Activated B cell treated with CpG ODN at 0.5 μM for 24 hours (primary cell): ENCODE measurements around the gene C1orf35. TPM values are rescaled to one million over a fixed set of nuclear protein-coding genes. Genes with fewer than 3 reads are reported as not detected.

Experiments used
- ATAC-seq: fragments of 200-7000 bp; cut with Tn5 transposase; one replicate; pipeline ENCODE4 v1.10.0; 2021; ENCODE audit warnings: low read depth, mild to moderate bottlenecking, moderate library complexity
- CTCF ChIA-PET: fragments of 350-600 bp; sonication (Branson Sonifier 250); formaldehyde crosslinking; loops from one replicate; lab custom pipeline; 2021; ENCODE audit warnings: antibody characterized with exemption; lab: Charles Lee
- POLR2A ChIA-PET: fragments of 350-600 bp; sonication (Branson Sonifier 250); formaldehyde crosslinking; loops from one replicate; lab custom pipeline; 2021; ENCODE audit warnings: antibody characterized with exemption; lab: Charles Lee
- DNase-seq: peaks from one replicate; pipeline ENCODE4 v3.0.0; 2022
- H3K27ac Mint-ChIP-seq: one replicate; pipeline ENCODE4 v1.8.0; 2020; ENCODE audit warnings: mixed read lengths
- H3K27me3 Mint-ChIP-seq: one replicate; pipeline ENCODE4 v1.8.0; 2021; ENCODE audit warnings: mixed read lengths
- H3K36me3 Mint-ChIP-seq: one replicate; pipeline ENCODE4 v1.8.0; 2021; ENCODE audit warnings: low read depth, mixed read lengths
- H3K4me1 Mint-ChIP-seq: one replicate; pipeline ENCODE4 v1.8.0; 2021; ENCODE audit warnings: mixed read lengths
- H3K4me3 Mint-ChIP-seq: one replicate; pipeline ENCODE4 v1.8.0; 2020; ENCODE audit warnings: mild to moderate bottlenecking, mixed read lengths
- H3K9me3 Mint-ChIP-seq: one replicate; pipeline ENCODE4 v1.8.0; 2020; ENCODE audit warnings: mixed read lengths
- CTCF ChIP-seq: fragments of 200-600 bp; IDR thresholded peaks from one replicate; pipeline ENCODE4 v1.8.0; 2022; ENCODE audit warnings: antibody characterized with exemption, mild to moderate bottlenecking
- intact Hi-C: fragments of 100-400 bp; cut with micrococcal nuclease; formaldehyde crosslinking; loops from one replicate; pipeline ENCODE4 v1.15.1; 2024
- total RNA-seq: library from RNA; stranded (reverse); gene quantifications from 2 replicates; pipeline ENCODE4 v1.2.3, GENCODE V29; 2022

Gene C1orf35
- total RNA-seq, 1 donor from 2014 or later = 11.9 TPM

DNA sequence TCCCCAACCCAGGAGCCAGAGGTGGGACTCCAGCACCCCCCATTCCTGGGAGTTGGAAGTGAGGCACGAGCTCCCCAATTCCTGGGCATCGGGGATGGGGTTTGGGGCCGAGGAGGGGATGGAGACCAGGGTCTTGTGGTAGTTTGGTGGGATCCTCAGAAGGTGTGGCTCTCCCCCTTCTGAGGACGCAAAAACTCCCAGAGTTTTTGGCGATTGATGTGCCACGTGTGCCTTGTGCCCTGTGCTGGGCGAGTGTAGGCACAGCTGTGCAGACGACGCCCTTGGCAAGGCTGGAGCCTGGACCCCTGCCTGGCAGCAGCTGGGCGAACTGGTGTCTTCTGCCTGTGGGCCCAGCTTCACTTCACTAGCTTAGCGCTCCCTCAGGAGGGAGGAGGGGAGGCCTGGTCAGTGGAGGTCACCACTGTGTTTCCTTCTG, 39.6 kb upstream of the C1orf35 start:
- H3K4me1 Mint-ChIP-seq = peaks cover 56% of the 10 kb centered on the region
- peaks cover 22% of the 10 kb centered on the region for H3K36me3 Mint-ChIP-seq
- no peaks in the 10 kb centered on the region for H3K27me3 Mint-ChIP-seq
- no peak overlapping the region for H3K27ac Mint-ChIP-seq
- no peak for TF ChIP-seq CTCF
- H3K4me3 Mint-ChIP-seq = no peak overlapping the region
- H3K9me3 Mint-ChIP-seq = no peaks in the 10 kb centered on the region
- ChIA-PET POLR2A (interaction anchor here (2.1 kb wide), 1 partner anchor 23 kb away, joined by 17 read pairs; the partner anchor contains the start of gene IBA57), CTCF (interaction anchor here (1.0 to 1.5 kb wide), 2 partner anchors 12 to 22 kb away, joined by 3 to 4 read pairs; partner anchors contain the start of gene IBA57)
- ATAC-seq = no peak
- DNase-seq = no peak
- intact Hi-C loops = no loop called here

DNA sequence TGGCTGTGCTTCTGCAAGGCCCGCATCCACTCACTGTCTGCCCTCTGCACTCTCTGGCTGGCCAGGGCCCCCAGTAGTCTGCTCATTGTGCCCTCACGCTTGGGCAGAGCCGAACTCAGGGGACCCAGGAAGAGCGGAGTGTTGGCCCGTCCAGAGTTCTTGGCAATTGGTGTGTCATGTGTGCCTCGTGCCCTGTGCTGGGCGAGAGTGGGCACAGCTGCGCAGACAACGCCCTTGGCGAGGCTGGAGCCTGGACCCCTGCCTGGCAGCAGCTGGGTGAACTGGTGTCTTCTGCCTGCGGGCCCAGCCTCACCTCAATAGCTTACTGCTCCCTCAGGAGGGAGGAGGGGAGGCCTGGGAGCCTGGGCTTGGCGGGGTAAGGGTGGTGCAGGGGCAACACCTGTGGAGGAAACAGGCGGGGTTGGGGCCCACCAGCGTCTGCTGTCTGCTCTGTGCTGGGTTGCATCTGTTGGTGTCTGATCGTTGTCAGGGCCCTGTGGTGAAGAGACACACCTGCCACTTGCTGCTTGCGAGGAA, 39.1 kb upstream of the C1orf35 start:
- no peak for ATAC-seq
- TF ChIP-seq CTCF = no peak
- H3K36me3 Mint-ChIP-seq = peaks cover 18% of the 10 kb centered on the region
- H3K27me3 Mint-ChIP-seq = no peaks in the 10 kb centered on the region
- intact Hi-C loops = no loop called here
- POLR2A ChIA-PET = interaction anchor here (2.1 kb wide), 1 partner anchor 23 kb away, joined by 17 read pairs; the partner anchor contains the start of gene IBA57
- no peak for DNase-seq
- peaks cover 61% of the 10 kb centered on the region for H3K4me1 Mint-ChIP-seq
- no peaks in the 10 kb centered on the region for H3K9me3 Mint-ChIP-seq
- H3K4me3 Mint-ChIP-seq = no peak overlapping the region
- H3K27ac Mint-ChIP-seq = no peak overlapping the region
- CTCF ChIA-PET = interaction anchor here (1.5 kb wide), 1 partner anchor 23 kb away, joined by 4 read pairs; the partner anchor contains the start of gene IBA57

DNA sequence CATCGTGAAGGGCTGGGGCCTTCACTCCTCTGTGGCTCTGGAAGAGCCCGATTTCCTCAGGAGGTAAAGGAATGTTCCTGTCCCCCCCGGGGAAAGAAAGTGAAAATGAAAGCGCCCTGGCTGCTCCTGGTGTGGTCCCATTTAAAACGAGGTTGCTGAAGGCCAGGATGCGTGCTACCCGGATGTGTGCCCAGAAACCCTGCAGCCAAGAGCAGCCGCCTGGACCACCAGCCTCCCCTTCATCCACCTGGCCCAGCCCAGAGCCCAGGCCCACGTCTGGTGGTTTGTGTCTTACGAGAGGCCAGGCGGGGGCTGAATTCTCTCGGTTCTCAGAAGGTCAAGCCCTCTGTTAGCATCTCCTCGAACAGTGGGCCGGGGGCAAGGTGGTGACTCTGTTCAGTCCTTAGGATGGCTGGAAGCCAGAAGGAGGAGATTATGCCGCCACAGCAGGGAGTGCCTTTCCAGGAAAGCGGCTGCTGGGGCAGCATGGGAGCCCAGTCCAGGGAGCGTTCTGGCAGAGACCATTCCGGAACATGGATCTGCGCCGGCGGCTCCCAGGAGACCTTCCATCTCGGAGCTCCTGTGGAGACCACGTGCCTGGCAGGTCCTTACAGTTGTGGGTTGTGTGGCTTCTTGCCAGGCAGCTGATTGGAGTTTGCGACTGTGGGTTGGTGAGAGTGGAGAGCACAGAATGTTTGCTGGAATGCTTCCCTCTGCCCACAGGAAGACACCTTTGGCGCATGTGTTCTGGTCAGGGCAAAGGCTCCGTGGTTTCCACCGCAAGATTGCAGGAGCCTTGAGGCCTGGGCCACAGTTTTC, 38.3 kb upstream of the C1orf35 start:
- intact Hi-C loops = loop anchor here (2.0 kb wide), 2 partner anchors 33 to 265 kb away; partner anchors contain the start of gene TRIM11
- no peak for DNase-seq
- no peak for ATAC-seq
- Mint-ChIP-seq H3K4me3 (peak overlapping the region; percentile 96), H3K36me3 (peaks cover 13% of the 10 kb centered on the region), H3K27ac (peak overlapping the region; percentile 99), H3K27me3 (no peaks in the 10 kb centered on the region), H3K4me1 (peaks cover 69% of the 10 kb centered on the region), H3K9me3 (no peaks in the 10 kb centered on the region)
- ChIA-PET POLR2A (interaction anchor here (1.5 to 5.1 kb wide), 3 partner anchors 24 to 72 kb away, joined by 4 to 134 read pairs (median 17); partner anchors contain the start of gene IBA57), CTCF (interaction anchor here (1.4 kb wide), 1 partner anchor 24 kb away, joined by 12 read pairs; the partner anchor contains the start of gene IBA57)
- TF ChIP-seq CTCF = no peak

DNA sequence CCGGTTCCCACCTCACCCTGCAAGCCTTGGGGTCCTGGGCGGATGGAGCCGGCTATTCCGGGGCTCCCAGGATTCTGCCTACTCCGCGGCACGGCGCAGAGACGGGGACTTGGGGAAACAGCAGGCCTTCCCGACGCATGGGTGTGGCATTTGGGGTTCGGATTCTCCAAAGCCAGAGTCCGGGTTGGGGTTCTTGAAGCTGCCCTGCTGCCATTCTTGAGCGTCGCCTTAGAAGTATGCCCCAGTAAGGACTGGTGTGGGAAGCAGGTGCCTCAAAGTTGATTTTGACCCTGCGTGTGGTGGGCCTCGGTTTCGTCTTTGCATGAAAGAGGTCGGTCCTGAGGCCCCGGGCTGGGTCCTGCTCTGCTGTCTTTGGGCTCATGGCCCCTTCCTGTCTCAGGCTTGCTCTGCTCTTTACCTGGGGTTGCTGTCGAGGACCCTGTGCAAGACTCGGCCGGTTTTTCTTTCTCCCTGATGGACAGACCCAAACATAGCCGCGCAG, 37.6 kb upstream of the C1orf35 start:
- DNase-seq = peak; percentile 40
- CTCF ChIA-PET = interaction anchor here (1.4 kb wide), 1 partner anchor 25 kb away, joined by 12 read pairs; the partner anchor contains the start of gene IBA57
- Mint-ChIP-seq H3K27me3 (no peaks in the 10 kb centered on the region), H3K4me1 (peaks cover 71% of the 10 kb centered on the region), H3K27ac (peak overlapping the region; percentile 99), H3K9me3 (no peaks in the 10 kb centered on the region), H3K4me3 (peak overlapping the region; percentile 96), H3K36me3 (peaks cover 7% of the 10 kb centered on the region)
- intact Hi-C loops = loop anchor here (1.0 to 2.0 kb wide), 9 partner anchors 25 to 353 kb away; partner anchors contain the start of genes C1orf35, IBA57, MRPL55 and RNF187
- no peak for TF ChIP-seq CTCF
- POLR2A ChIA-PET = interaction anchor here (0.6 to 5.1 kb wide), 10 partner anchors 10 to 359 kb away, joined by 3 to 134 read pairs (median 4); partner anchors contain the start of genes ARF1, IBA57, MRPL55 and TRIM11
- no peak for ATAC-seq
